KG1 (cell line): ENCODE data around the gene CD34.

Experiments used
- DNase-seq: peaks from one replicate; lab custom pipeline; 2025; lab: John Stamatoyannopoulos, UW

Gene CD34

GRCh38 chr1:207873055-207873890 is 37.7 kb downstream of the CD34 start:
- DNase-seq: no peak

GRCh38 chr1:207872621-207873020 is 38.3 kb downstream of the CD34 start:
- no peak for DNase-seq

GRCh38 chr1:207871117-207871649 is 39.7 kb downstream of the CD34 start:
- DNase-seq: no peak

GRCh38 chr1:207870306-207871031 is 40.5 kb downstream of the CD34 start:
- DNase-seq: no peak

GRCh38 chr1:207869859-207870258 is 41.1 kb downstream of the CD34 start:
- DNase-seq: no peak

- no peak for DNase-seq
These were observed 41.9 kb downstream of the CD34 start for GRCh38 chr1:207868774-207869721.

- DNase-seq: no peak
These were observed 42.6 kb downstream of the CD34 start for GRCh38 chr1:207868251-207868773.

GRCh38 chr1:207867136-207868109 is 43.5 kb downstream of the CD34 start:
- no peak for DNase-seq

- no peak for DNase-seq
These were observed 44.3 kb downstream of the CD34 start for GRCh38 chr1:207866471-207867135.

GRCh38 chr1:207863893-207864535 is 46.9 kb downstream of the CD34 start:
- DNase-seq: no peak

GRCh38 chr1:207862241-207862787 is 48.6 kb downstream of the CD34 start:
- no peak for DNase-seq

- no peak for DNase-seq
These were observed 49.3 kb downstream of the CD34 start for GRCh38 chr1:207861442-207862177.

- no peak for DNase-seq
These were observed 50.4 kb downstream of the CD34 start for GRCh38 chr1:207860531-207860930.

- no peak for DNase-seq
These were observed 52.1 kb downstream of the CD34 start for GRCh38 chr1:207858806-207859205.

- no peak for DNase-seq
These were observed 52.6 kb downstream of the CD34 start for GRCh38 chr1:207858281-207858680.

- no peak for DNase-seq
These were observed 53.5 kb downstream of the CD34 start for GRCh38 chr1:207857447-207857846.

GRCh38 chr1:207856276-207857023 is 54.5 kb downstream of the CD34 start:
- DNase-seq: no peak

GRCh38 chr1:207854001-207854400 is 56.9 kb downstream of the CD34 start:
- no peak for DNase-seq
